ENCODE measurements around the gene GNA14. TPM values are rescaled to one million over a fixed set of nuclear protein-coding genes. Genes with fewer than 3 reads are reported as not detected.

The GNA14 gene
- total RNA-seq, 4 donors from 2014 or later = 2.8 to 7.4 (median 4.5) TPM

- no peak for TF ChIP-seq CTCF (IDR thresholded peaks at IDR 0.05)
- ATAC-seq (ENCODE audit: low FRiP score) (no peak), DNase-seq (ENCODE audit: low spot score) (no peak)
These were observed 93.5 kb downstream of the GNA14 start for GRCh38 chr9:77554586-77555105.

GRCh38 chr9:77547106-77547730 lies 100.9 kb downstream of the GNA14 start:
- TF ChIP-seq CTCF (IDR thresholded peaks at IDR 0.05) = no peak
- DNase-seq (ENCODE audit: low spot score) = no peak
- ATAC-seq (ENCODE audit: low FRiP score) = no peak

GRCh38 chr9:77546376-77546950 lies 101.7 kb downstream of the GNA14 start:
- no peak for TF ChIP-seq CTCF (IDR thresholded peaks at IDR 0.05)
- ATAC-seq (ENCODE audit: low FRiP score) = no peak

GRCh38 chr9:77544546-77544945 lies 103.6 kb downstream of the GNA14 start:
- ATAC-seq (ENCODE audit: low FRiP score) = no peak

More at GRCh38 chr9:77546376-77546950, 101.7 kb downstream of the GNA14 start:
- DNase-seq (ENCODE audit: low spot score) = no peak

GRCh38 chr9:77543131-77543822 lies 104.8 kb downstream of the GNA14 start:
- no peak for DNase-seq (ENCODE audit: low spot score)
- ATAC-seq (ENCODE audit: low FRiP score) = no peak

More at GRCh38 chr9:77544546-77544945, 103.6 kb downstream of the GNA14 start:
- no peak for TF ChIP-seq CTCF (IDR thresholded peaks at IDR 0.05)
- DNase-seq (ENCODE audit: low spot score) = no peak

GRCh38 chr9:77541600-77541999 lies 106.5 kb downstream of the GNA14 start:
- DNase-seq (ENCODE audit: low spot score) (no peak), ATAC-seq (ENCODE audit: low FRiP score) (no peak)
- no peak for TF ChIP-seq CTCF (IDR thresholded peaks at IDR 0.05)

More at GRCh38 chr9:77543131-77543822, 104.8 kb downstream of the GNA14 start:
- no peak for TF ChIP-seq CTCF (IDR thresholded peaks at IDR 0.05)
